H9 (cell line): Measurements from ENCODE around the gene ERP29. TPM values are rescaled to one million over a fixed set of nuclear protein-coding genes. Genes with fewer than 3 reads are reported as not detected.

Experiments used
- DNase-seq: peaks from one replicate; pipeline ENCODE4 v3.0.0-alpha.2; 2017
- H2AFZ ChIP-seq: one replicate; pipeline ENCODE4 v1.6.1; 2013; ENCODE audit warnings: mild to moderate bottlenecking, low read length, control low read depth, moderate library complexity
- H2AK5ac ChIP-seq: 2 replicates; pipeline ENCODE4 v1.6.1; 2013; ENCODE audit warnings: low read length, control low read depth, mixed read lengths; ENCODE audit not compliant: insufficient read length
- H2BK120ac ChIP-seq: one replicate; pipeline ENCODE4 v1.6.1; 2013; ENCODE audit warnings: low read depth, mild to moderate bottlenecking, low read length, control low read depth, inconsistent platforms; ENCODE audit not compliant: poor library complexity, severe bottlenecking
- H2BK12ac ChIP-seq: 2 replicates; pipeline ENCODE4 v1.6.1; 2013; ENCODE audit warnings: low read length, control low read depth, mixed read lengths, low read depth; ENCODE audit not compliant: insufficient read length
- H2BK15ac ChIP-seq: 2 replicates; pipeline ENCODE4 v1.6.1; 2013; ENCODE audit warnings: low read depth, low read length, control low read depth
- H2BK20ac ChIP-seq: one replicate; pipeline ENCODE4 v1.6.1; 2013; ENCODE audit warnings: low read depth, mild to moderate bottlenecking, low read length, control low read depth, inconsistent platforms; ENCODE audit not compliant: poor library complexity, severe bottlenecking
- H2BK5ac ChIP-seq: 2 replicates; pipeline ENCODE4 v1.6.1; 2013; ENCODE audit warnings: low read length, control low read depth, mixed read lengths; ENCODE audit not compliant: insufficient read length
- H3K14ac ChIP-seq: 2 replicates; pipeline ENCODE4 v1.6.1; 2013; ENCODE audit warnings: low read length, control low read depth; ENCODE audit not compliant: insufficient read depth
- H3K18ac ChIP-seq: 2 replicates; pipeline ENCODE4 v1.6.1; 2013; ENCODE audit warnings: low read depth, mild to moderate bottlenecking, mixed read lengths, low read length, control low read depth; ENCODE audit not compliant: insufficient read length
- H3K23ac ChIP-seq: 2 replicates; pipeline ENCODE4 v1.6.1; 2013; ENCODE audit warnings: low read length, control low read depth, mixed read lengths, low read depth; ENCODE audit not compliant: insufficient read length
- H3K23me2 ChIP-seq: 2 replicates; pipeline ENCODE4 v1.6.1; 2013; ENCODE audit warnings: low read depth, mild to moderate bottlenecking, mixed read lengths, low read length, control low read depth; ENCODE audit not compliant: insufficient read length, poor library complexity, severe bottlenecking
- H3K27ac ChIP-seq: 2 replicates; pipeline ENCODE4 v1.5.1; 2013; ENCODE audit warnings: low read length, control low read depth, mixed read lengths, low read depth; ENCODE audit not compliant: insufficient read length
- H3K27me3 ChIP-seq: 2 replicates; pipeline ENCODE4 v1.6.1; 2013; ENCODE audit warnings: low read length, control low read depth, inconsistent platforms; ENCODE audit not compliant: insufficient read depth
- H3K4ac ChIP-seq: 2 replicates; pipeline ENCODE4 v1.6.1; 2013; ENCODE audit warnings: low read depth, mild to moderate bottlenecking, control low read depth, inconsistent platforms, low read length, moderate library complexity
- H3K4me1 ChIP-seq: 2 replicates; pipeline ENCODE4 v1.6.1; 2013; ENCODE audit warnings: low read length, control low read depth, inconsistent platforms; ENCODE audit not compliant: insufficient read depth
- H3K4me2 ChIP-seq: 2 replicates; pipeline ENCODE4 v1.6.1; 2013; ENCODE audit warnings: low read length, control low read depth, mixed read lengths; ENCODE audit not compliant: insufficient read length, insufficient read depth
- H3K56ac ChIP-seq: 2 replicates; pipeline ENCODE4 v1.6.1; 2013; ENCODE audit warnings: low read depth, mild to moderate bottlenecking, mixed read lengths, low read length, control low read depth; ENCODE audit not compliant: insufficient read length
- H3K79me1 ChIP-seq: 2 replicates; pipeline ENCODE4 v1.6.1; 2013; ENCODE audit warnings: low read depth, mild to moderate bottlenecking, moderate library complexity, low read length, control low read depth, inconsistent platforms; ENCODE audit not compliant: insufficient read depth, poor library complexity, severe bottlenecking
- H3K79me2 ChIP-seq: 2 replicates; pipeline ENCODE4 v1.6.1; 2013; ENCODE audit warnings: low read length, control low read depth, inconsistent platforms; ENCODE audit not compliant: insufficient read depth
- H3K9ac ChIP-seq: 2 replicates; pipeline ENCODE4 v1.6.1; 2013; ENCODE audit warnings: low read length, control low read depth, mixed read lengths; ENCODE audit not compliant: insufficient read length; ENCODE audit errors: extremely low read depth
- H3K9me3 ChIP-seq: one replicate; pipeline ENCODE4 v1.6.1; 2013; ENCODE audit warnings: low read depth, low read length, inconsistent platforms; ENCODE audit not compliant: control insufficient read depth
- H3T11ph ChIP-seq: one replicate; pipeline ENCODE4 v1.6.1; 2013; ENCODE audit warnings: mild to moderate bottlenecking, low read length, control low read depth, inconsistent platforms
- H4K20me1 ChIP-seq: one replicate; pipeline ENCODE4 v1.6.1; 2013; ENCODE audit not compliant: control insufficient read depth, insufficient read length, insufficient read depth
- H4K5ac ChIP-seq: 2 replicates; pipeline ENCODE4 v1.6.1; 2013; ENCODE audit warnings: low read depth, mild to moderate bottlenecking, mixed read lengths, low read length, control low read depth; ENCODE audit not compliant: insufficient read length
- H4K8ac ChIP-seq: replicated peaks from 2 replicates; pipeline ENCODE4 v1.6.1; 2013; ENCODE audit warnings: low read length, control low read depth, mixed read lengths, low read depth; ENCODE audit not compliant: insufficient read length
- H4K91ac ChIP-seq: 2 replicates; pipeline ENCODE4 v1.6.1; 2013; ENCODE audit warnings: low read depth, mild to moderate bottlenecking, moderate library complexity, mixed read lengths, low read length, control low read depth; ENCODE audit not compliant: insufficient read length
- H3K27ac Mint-ChIP-seq, 3 experiments: 2 replicates in 2 of 3; 3 replicates in 1 of 3; pipeline ENCODE4 v1.8.0; 2020 to 2021; ENCODE audit warnings: mixed read lengths in 3 of 3, mild to moderate bottlenecking in 1 of 3, moderate library complexity in 1 of 3
- H3K27me3 Mint-ChIP-seq: 2 replicates; pipeline ENCODE4 v1.8.0; 2021; ENCODE audit warnings: low read depth, mild to moderate bottlenecking, moderate library complexity, mixed read lengths
- H3K36me3 Mint-ChIP-seq, 3 experiments: 2 replicates in 2 of 3; 3 replicates in 1 of 3; pipeline ENCODE4 v1.8.0; 2020 to 2021; ENCODE audit warnings: low read depth in 3 of 3, mixed read lengths in 3 of 3; ENCODE audit not compliant: insufficient read depth in 1 of 3
- H3K4me1 Mint-ChIP-seq, 2 experiments: 2 replicates each; pipeline ENCODE4 v1.8.0; 2020; ENCODE audit warnings: mixed read lengths in 2 of 2
- H3K4me3 Mint-ChIP-seq, 2 experiments: 2 replicates in 1 of 2; 3 replicates in 1 of 2; pipeline ENCODE4 v1.8.0; 2020 to 2021; ENCODE audit warnings: mild to moderate bottlenecking in 2 of 2, mixed read lengths in 2 of 2, moderate library complexity in 1 of 2
- H3K9me3 Mint-ChIP-seq, 2 experiments: 2 replicates in 1 of 2; 3 replicates in 1 of 2; pipeline ENCODE4 v1.8.0; 2020; ENCODE audit warnings: mild to moderate bottlenecking in 2 of 2, mixed read lengths in 2 of 2, moderate library complexity in 1 of 2
- whole genome bisulfite sequencing: extraction: QIAGEN DNeasy Blood & Tissue Kit; methylation state at CpG from one replicate; pipeline ENCODE4 v1.1.7; 2013; ENCODE audit warnings: missing lambda C conversion rate, low lambda C conversion rate, mixed read lengths; ENCODE audit not compliant: insufficient read length; ENCODE audit errors: extremely low coverage; 5-methylcytosine and 5-hydroxymethylcytosine counted together
- total RNA-seq: library from RNA; stranded (reverse); gene quantifications from 2 replicates; pipeline ENCODE4 v1.2.1, GENCODE V29; 2021
- TF ChIP-seq, protein P1 (sequence below): fragments of 200-600 bp; sonication (generic); conservative IDR thresholded peaks from 3 replicates; pipeline ENCODE4 v1.8.0; 2021; ENCODE audit warnings: antibody characterized with exemption, mild to moderate bottlenecking

ERP29 gene
- total RNA-seq, 1 experiment from 2014 or later = 160 TPM

DNA sequence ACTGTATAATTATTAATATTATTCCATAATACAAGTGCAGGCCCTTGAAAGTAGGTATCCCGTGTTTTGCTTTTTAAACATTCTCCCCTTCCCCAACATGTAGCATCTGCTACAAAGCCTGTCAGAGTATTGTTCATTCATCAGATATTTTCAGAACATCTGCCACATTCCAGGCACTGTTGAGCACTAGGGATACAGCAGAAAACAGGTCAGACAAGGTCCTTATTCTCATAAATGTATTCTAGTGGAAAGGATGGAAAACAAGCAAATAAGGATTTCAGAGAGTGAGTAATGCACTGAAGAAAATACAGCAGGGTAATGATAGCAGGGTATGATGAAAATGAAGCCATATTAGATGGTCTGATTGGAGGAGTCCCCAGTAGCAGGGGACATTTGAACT lies 3.8 kb downstream of the ERP29 start:
- peak overlapping the region; percentile 3 to 68 (median 46); a peak in 4 of 7 replicates for H3K27ac Mint-ChIP-seq
- H3K9me3 ChIP-seq = no peaks in the 10 kb centered on the region
- TF ChIP-seq, protein P1, sequence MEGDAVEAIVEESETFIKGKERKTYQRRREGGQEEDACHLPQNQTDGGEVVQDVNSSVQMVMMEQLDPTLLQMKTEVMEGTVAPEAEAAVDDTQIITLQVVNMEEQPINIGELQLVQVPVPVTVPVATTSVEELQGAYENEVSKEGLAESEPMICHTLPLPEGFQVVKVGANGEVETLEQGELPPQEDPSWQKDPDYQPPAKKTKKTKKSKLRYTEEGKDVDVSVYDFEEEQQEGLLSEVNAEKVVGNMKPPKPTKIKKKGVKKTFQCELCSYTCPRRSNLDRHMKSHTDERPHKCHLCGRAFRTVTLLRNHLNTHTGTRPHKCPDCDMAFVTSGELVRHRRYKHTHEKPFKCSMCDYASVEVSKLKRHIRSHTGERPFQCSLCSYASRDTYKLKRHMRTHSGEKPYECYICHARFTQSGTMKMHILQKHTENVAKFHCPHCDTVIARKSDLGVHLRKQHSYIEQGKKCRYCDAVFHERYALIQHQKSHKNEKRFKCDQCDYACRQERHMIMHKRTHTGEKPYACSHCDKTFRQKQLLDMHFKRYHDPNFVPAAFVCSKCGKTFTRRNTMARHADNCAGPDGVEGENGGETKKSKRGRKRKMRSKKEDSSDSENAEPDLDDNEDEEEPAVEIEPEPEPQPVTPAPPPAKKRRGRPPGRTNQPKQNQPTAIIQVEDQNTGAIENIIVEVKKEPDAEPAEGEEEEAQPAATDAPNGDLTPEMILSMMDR = no peak
- no peak overlapping the region for H3K4me2 ChIP-seq
- H3K56ac ChIP-seq = no peak overlapping the region
- no peak overlapping the region for H3K4ac ChIP-seq
- H2AFZ ChIP-seq = no peak overlapping the region
- H2BK5ac ChIP-seq = no peak overlapping the region
- H4K20me1 ChIP-seq = no peaks in the 10 kb centered on the region
- no peak overlapping the region for H2AK5ac ChIP-seq
- no peak for DNase-seq
- peaks cover 29 to 64% (median 58%) of the 10 kb centered on the region in 3 experiments for H3K36me3 Mint-ChIP-seq
- no peak overlapping the region for H2BK15ac ChIP-seq
- no peak overlapping the region for H2BK120ac ChIP-seq
- H3K27ac ChIP-seq = no peak overlapping the region
- no peak overlapping the region for H3K18ac ChIP-seq
- peaks cover 3 to 4% of the 10 kb centered on the region in 2 experiments; a peak in 3 of 5 replicates for H3K9me3 Mint-ChIP-seq
- no peaks in the 10 kb centered on the region for H3K79me1 ChIP-seq
- no CpG with 5 or more reads among the region's 1 CpG for WGBS
- peaks cover 8 to 12% of the 10 kb centered on the region in 2 experiments for H3K4me1 Mint-ChIP-seq
- no peaks in the 10 kb centered on the region; the same call in 1 of the 2 replicates for H3K27me3 Mint-ChIP-seq
- no peak overlapping the region for H3K4me3 Mint-ChIP-seq
- no peak overlapping the region for H3T11ph ChIP-seq
- H3K79me2 ChIP-seq = peaks cover 20% of the 10 kb centered on the region; the same call in 1 of the 2 replicates
- H3K23me2 ChIP-seq = peaks cover 1% of the 10 kb centered on the region
- H4K91ac ChIP-seq = no peak overlapping the region
- no peak overlapping the region for H3K14ac ChIP-seq
- H3K23ac ChIP-seq = no peak overlapping the region
- no peaks in the 10 kb centered on the region for H3K4me1 ChIP-seq
- no peak overlapping the region for H2BK20ac ChIP-seq
- H4K8ac ChIP-seq = no peak overlapping the region
- H3K9ac ChIP-seq = no peak overlapping the region
- no peak overlapping the region for H2BK12ac ChIP-seq
- no peaks in the 10 kb centered on the region for H3K27me3 ChIP-seq
- no peak overlapping the region for H4K5ac ChIP-seq
